ENCODE results near the gene MAP1A. TPM values are rescaled to one million over a fixed set of nuclear protein-coding genes. Genes with fewer than 3 reads are reported as not detected.

The MAP1A gene
- total RNA-seq, 1 donor from 2014 or later: 4.0 TPM

GRCh38 chr15:43527016-43527801 lies 9.8 kb downstream of the MAP1A start:
- TF ChIP-seq EZH2phosphoT487 (IDR thresholded peaks at IDR 0.05): no peak
- TF ChIP-seq EZH2 (IDR thresholded peaks at IDR 0.05): no peak
- TF ChIP-seq CTCF (IDR thresholded peaks at IDR 0.05): no peak
- H4K20me1 ChIP-seq (ENCODE audit: low read depth): no peaks in the 10 kb centered on the region
- peaks cover 19% of the 10 kb centered on the region for H3F3A ChIP-seq (ENCODE audit: low read depth)
- no peak overlapping the region for H3K4me2 ChIP-seq
- DNase-seq (ENCODE audit: low spot score): no peak
- no peak overlapping the region for H3K27ac ChIP-seq
- no peaks in the 10 kb centered on the region for H3K36me3 ChIP-seq
- no peaks in the 10 kb centered on the region for H3K79me2 ChIP-seq (ENCODE audit: low read depth)
- H3K27ac Mint-ChIP-seq: no peak overlapping the region
- peaks cover 20% of the 10 kb centered on the region for H3K4me1 ChIP-seq
- H3K36me3 Mint-ChIP-seq: peaks cover 45% of the 10 kb centered on the region
- no peaks in the 10 kb centered on the region for H3K27me3 ChIP-seq
- no peak overlapping the region for H3K4me3 Mint-ChIP-seq
- H2AFZ ChIP-seq (replicated peaks): no peak overlapping the region
- H3K9me3 ChIP-seq (ENCODE audit: low read depth): no peaks in the 10 kb centered on the region
- no peak overlapping the region for H3K4me3 ChIP-seq
- peaks cover 17% of the 10 kb centered on the region for H3K4me1 Mint-ChIP-seq
- peaks cover 13% of the 10 kb centered on the region for H3K27me3 Mint-ChIP-seq (ENCODE audit: insufficient read depth, low read depth)
- no peak overlapping the region for H3K9ac ChIP-seq
- peaks cover 6% of the 10 kb centered on the region for H3K9me3 Mint-ChIP-seq

- peaks cover 17% of the 10 kb centered on the region for H3K4me1 Mint-ChIP-seq
- Histone ChIP-seq H3K79me2 (ENCODE audit: low read depth) (no peaks in the 10 kb centered on the region), H3K4me2 (no peak overlapping the region), H3F3A (ENCODE audit: low read depth) (peaks cover 19% of the 10 kb centered on the region), H3K27ac (no peak overlapping the region), H3K4me1 (peaks cover 20% of the 10 kb centered on the region), H3K36me3 (no peaks in the 10 kb centered on the region), H3K9ac (no peak overlapping the region), H3K4me3 (no peak overlapping the region), H4K20me1 (ENCODE audit: low read depth) (no peaks in the 10 kb centered on the region), H3K27me3 (no peaks in the 10 kb centered on the region), H3K9me3 (ENCODE audit: low read depth) (no peaks in the 10 kb centered on the region), H2AFZ (replicated peaks) (no peak overlapping the region)
- no peak overlapping the region for H3K4me3 Mint-ChIP-seq
- peaks cover 6% of the 10 kb centered on the region for H3K9me3 Mint-ChIP-seq
- DNase-seq (ENCODE audit: low spot score): no peak
- no peak overlapping the region for H3K27ac Mint-ChIP-seq
- TF ChIP-seq EZH2phosphoT487 (IDR thresholded peaks at IDR 0.05): no peak
- TF ChIP-seq CTCF (IDR thresholded peaks at IDR 0.05): no peak
- no peak for TF ChIP-seq EZH2 (IDR thresholded peaks at IDR 0.05)
- H3K36me3 Mint-ChIP-seq: peaks cover 38% of the 10 kb centered on the region
- peaks cover 13% of the 10 kb centered on the region for H3K27me3 Mint-ChIP-seq (ENCODE audit: insufficient read depth, low read depth)
These were observed 10.6 kb downstream of the MAP1A start for GRCh38 chr15:43527802-43528541.

- Histone ChIP-seq H3K4me3 (no peak overlapping the region), H3K36me3 (no peaks in the 10 kb centered on the region), H3K27ac (no peak overlapping the region), H4K20me1 (ENCODE audit: low read depth) (no peaks in the 10 kb centered on the region), H3F3A (ENCODE audit: low read depth) (peaks cover 19% of the 10 kb centered on the region), H3K4me2 (no peak overlapping the region), H3K9ac (no peak overlapping the region), H2AFZ (replicated peaks) (no peak overlapping the region), H3K4me1 (peaks cover 20% of the 10 kb centered on the region), H3K27me3 (no peaks in the 10 kb centered on the region), H3K79me2 (ENCODE audit: low read depth) (no peaks in the 10 kb centered on the region), H3K9me3 (ENCODE audit: low read depth) (no peaks in the 10 kb centered on the region)
- TF ChIP-seq EZH2phosphoT487 (IDR thresholded peaks at IDR 0.05) (no peak), CTCF (IDR thresholded peaks at IDR 0.05) (no peak), EZH2 (IDR thresholded peaks at IDR 0.05) (no peak)
- Mint-ChIP-seq H3K27ac (no peak overlapping the region), H3K9me3 (peaks cover 6% of the 10 kb centered on the region), H3K4me3 (no peak overlapping the region), H3K36me3 (peaks cover 32% of the 10 kb centered on the region), H3K4me1 (peaks cover 17% of the 10 kb centered on the region), H3K27me3 (ENCODE audit: insufficient read depth, low read depth) (peaks cover 13% of the 10 kb centered on the region)
- DNase-seq (ENCODE audit: low spot score): no peak
These were observed 11.2 kb downstream of the MAP1A start for GRCh38 chr15:43528542-43529007.

Measured in neural progenitor cell (in vitro differentiated cells).